Omental fat pad (tissue), 4 donors: ENCODE measurements around the gene ZSCAN25. TPM values are rescaled to one million over a fixed set of nuclear protein-coding genes. Genes with fewer than 3 reads are reported as not detected.

ENCODE experiments used
- ATAC-seq: fragments of 150-250 bp; one replicate; pipeline ENCODE4 v1.9.1; 2016; ENCODE audit warnings: mild to moderate bottlenecking, moderate library complexity; ENCODE audit not compliant: low FRiP score
- DNase-seq: peaks from one replicate; pipeline ENCODE4 v3.0.0-alpha.2; 2019; ENCODE audit warnings: low spot score
- total RNA-seq, 4 donors: library from RNA; depleted of rRNA; stranded (reverse); fragments of >200 nt; gene quantifications; one replicate each; pipeline ENCODE4 v1.1.0, GENCODE V29; 2016
- TF ChIP-seq, protein P1 (sequence below), 3 donors: fragments of 450-650 bp; IDR thresholded peaks; one replicate each; pipeline ENCODE4 v1.5.1; 2016 to 2017; ENCODE audit warnings: antibody characterized with exemption in 3 of 3, mild to moderate bottlenecking in 3 of 3, moderate library complexity in 2 of 3

Gene ZSCAN25
- total RNA-seq, 4 donors from 2014 or later, result 9.1 to 21.0 (median 15.0) TPM

DNA sequence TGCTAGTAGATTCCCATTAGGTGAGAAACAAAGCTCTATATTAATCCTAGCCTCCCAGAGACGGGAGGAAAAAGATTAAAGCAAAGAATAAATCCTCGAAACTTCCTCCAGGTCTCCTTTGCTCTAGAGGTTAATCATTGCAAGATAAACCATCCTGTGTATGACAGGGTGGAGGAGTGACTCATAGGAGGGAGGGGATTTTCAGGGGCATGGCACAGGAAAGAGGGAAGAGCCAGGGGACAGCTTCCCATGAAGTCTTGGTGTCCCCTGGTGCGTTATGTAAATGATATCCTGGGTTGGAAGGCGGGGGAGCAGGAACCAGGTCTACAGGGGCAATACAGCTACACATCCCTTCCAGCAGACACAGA lies 62.3 kb downstream of the ZSCAN25 start:
- TF ChIP-seq, protein P1, sequence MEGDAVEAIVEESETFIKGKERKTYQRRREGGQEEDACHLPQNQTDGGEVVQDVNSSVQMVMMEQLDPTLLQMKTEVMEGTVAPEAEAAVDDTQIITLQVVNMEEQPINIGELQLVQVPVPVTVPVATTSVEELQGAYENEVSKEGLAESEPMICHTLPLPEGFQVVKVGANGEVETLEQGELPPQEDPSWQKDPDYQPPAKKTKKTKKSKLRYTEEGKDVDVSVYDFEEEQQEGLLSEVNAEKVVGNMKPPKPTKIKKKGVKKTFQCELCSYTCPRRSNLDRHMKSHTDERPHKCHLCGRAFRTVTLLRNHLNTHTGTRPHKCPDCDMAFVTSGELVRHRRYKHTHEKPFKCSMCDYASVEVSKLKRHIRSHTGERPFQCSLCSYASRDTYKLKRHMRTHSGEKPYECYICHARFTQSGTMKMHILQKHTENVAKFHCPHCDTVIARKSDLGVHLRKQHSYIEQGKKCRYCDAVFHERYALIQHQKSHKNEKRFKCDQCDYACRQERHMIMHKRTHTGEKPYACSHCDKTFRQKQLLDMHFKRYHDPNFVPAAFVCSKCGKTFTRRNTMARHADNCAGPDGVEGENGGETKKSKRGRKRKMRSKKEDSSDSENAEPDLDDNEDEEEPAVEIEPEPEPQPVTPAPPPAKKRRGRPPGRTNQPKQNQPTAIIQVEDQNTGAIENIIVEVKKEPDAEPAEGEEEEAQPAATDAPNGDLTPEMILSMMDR (IDR thresholded peaks at IDR 0.05), result no peak
- ATAC-seq (peak; percentile 82), DNase-seq (no peak)

DNA sequence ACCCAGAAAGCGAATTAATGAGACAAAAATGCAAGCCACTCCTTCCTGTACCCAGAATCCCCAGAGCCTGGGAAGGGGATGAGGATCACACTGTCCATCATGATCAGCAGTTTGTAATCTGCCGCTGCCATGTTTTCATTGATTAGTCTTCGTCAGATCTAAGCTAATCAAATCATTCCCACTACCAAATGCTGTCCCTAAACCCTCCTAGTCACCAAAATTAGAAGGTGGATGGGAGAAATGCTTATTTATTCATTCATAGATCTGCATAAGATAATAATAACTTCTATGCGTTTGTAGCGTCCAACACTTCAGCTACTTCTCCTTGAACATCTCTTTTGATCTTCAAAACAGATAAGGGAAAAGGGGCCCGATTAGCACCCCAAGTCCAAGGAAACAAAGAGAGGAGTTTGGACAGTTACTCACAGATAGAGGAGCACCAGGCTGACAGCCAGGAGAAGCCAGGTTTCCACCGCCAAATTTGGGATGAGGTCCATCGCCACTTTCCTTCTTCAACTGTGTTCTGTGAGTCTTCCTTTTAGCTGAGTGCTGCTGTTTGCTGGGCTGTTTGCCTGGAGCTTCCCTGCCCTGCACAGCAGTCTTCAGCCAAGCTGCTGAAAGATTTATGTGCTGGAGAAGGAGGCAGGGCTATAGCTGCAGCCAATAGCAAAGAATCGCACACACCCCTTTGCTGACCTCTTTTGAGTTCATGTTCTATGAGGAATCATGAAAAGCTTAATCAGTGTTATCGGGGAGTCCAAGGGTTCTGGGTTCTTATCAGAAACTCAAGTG lies 62.9 kb downstream of the ZSCAN25 start, which contains the start of gene CYP3A5:
CYP3A5 (minus strand) TSS at position 597 of the 792 bp plus-strand sequence; CDS start at position 497, 100 bp downstream.
- ATAC-seq (peak; percentile 41), DNase-seq (no peak)
- TF ChIP-seq, protein P1 (IDR thresholded peaks at IDR 0.05), result no peak

Other genes with a start within 250 kb of the ZSCAN25 start
- 100 to 1,000 TPM; 221 to 387 (median 302) TPM for gene ARPC1B, start 242.2 kb upstream of the ZSCAN25 start, total RNA-seq
- 10 to 100 TPM; 41.9 to 70.2 (median 54.7) TPM for gene PDAP1, start 208.3 kb upstream of the ZSCAN25 start, total RNA-seq
- 10 to 100 TPM; 52.9 to 68.3 (median 64.8) TPM for gene BUD31, start 208.0 kb upstream of the ZSCAN25 start, total RNA-seq
- gene PTCD1, start 178.1 kb upstream of the ZSCAN25 start, total RNA-seq, result 1 to 10 TPM; 3.5 to 9.5 (median 5.4) TPM
- 10 to 100 TPM; 24.3 to 49.0 (median 30.1) TPM for gene CPSF4, start 178.0 kb upstream of the ZSCAN25 start, total RNA-seq
- 1,000 to 10,000 TPM in 2 of 4 donors, 100 to 1,000 TPM in 2; 572 to 1,317 (median 943) TPM for gene ATP5MF, start 150.8 kb upstream of the ZSCAN25 start, total RNA-seq
- gene ZNF789, start 144.1 kb upstream of the ZSCAN25 start, total RNA-seq, result 10 to 100 TPM in 1 of 4 donors, 1 to 10 TPM in 3; 3.4 to 11.5 (median 7.1) TPM
- 10 to 100 TPM; 23.7 to 46.7 (median 35.6) TPM for gene ZNF394, start 116.7 kb upstream of the ZSCAN25 start, total RNA-seq
- gene ZKSCAN5, start 112.3 kb upstream of the ZSCAN25 start, total RNA-seq, result 10 to 100 TPM in 1 of 4 donors, 1 to 10 TPM in 3; 6.1 to 10.2 (median 7.8) TPM
- 1 to 10 TPM; 2.8 to 5.8 (median 3.3) TPM for gene FAM200A, start 64.8 kb upstream of the ZSCAN25 start, total RNA-seq
- gene ZNF655, start 58.3 kb upstream of the ZSCAN25 start, total RNA-seq, result 100 to 1,000 TPM; 104 to 164 (median 109) TPM
- gene TMEM225B, start 18.7 kb upstream of the ZSCAN25 start, total RNA-seq, result 1 to 10 TPM in 1 of 4 donors, under 1 TPM in 3; 0.82 to 1.8 (median 0.89) TPM
- gene CYP3A5, start 63.0 kb downstream of the ZSCAN25 start, total RNA-seq, result 10 to 100 TPM in 2 of 4 donors, 1 to 10 TPM in 2; 6.2 to 92.0 (median 13.8) TPM
- 1 to 10 TPM in 1 of 4 donors, under 1 TPM in 2, not detected in 1; 0.56 to 2.8 (median 0.60) TPM for gene CYP3A7, start 118.2 kb downstream of the ZSCAN25 start, total RNA-seq
- gene CYP3A4, start 167.2 kb downstream of the ZSCAN25 start, total RNA-seq, result 1 to 10 TPM in 1 of 4 donors, under 1 TPM in 1, not detected in 2; 0.60 to 1.8 TPM
- not detected for gene CYP3A43, start 211.1 kb downstream of the ZSCAN25 start, total RNA-seq